Suppressor macrophage treated with lipopolysaccharide for 1 hour (primary cell): ENCODE results near the gene UGCG.
"Not testable (repeated sequence)": the region's sequence is repeated elsewhere in the genome, so short reads cannot be mapped to it uniquely, and the experiment has no call there.

Source experiments
- DNase-seq, 3 donors: peaks; one replicate each; pipeline ENCODE4 v3.0.0-alpha.2; 2020 to 2022

Gene UGCG

GRCh38 chr9:111891910-111892499 is 4.6 kb upstream of the UGCG start:
- peak in 1 of 3 donors; percentile 15 for DNase-seq

DNA sequence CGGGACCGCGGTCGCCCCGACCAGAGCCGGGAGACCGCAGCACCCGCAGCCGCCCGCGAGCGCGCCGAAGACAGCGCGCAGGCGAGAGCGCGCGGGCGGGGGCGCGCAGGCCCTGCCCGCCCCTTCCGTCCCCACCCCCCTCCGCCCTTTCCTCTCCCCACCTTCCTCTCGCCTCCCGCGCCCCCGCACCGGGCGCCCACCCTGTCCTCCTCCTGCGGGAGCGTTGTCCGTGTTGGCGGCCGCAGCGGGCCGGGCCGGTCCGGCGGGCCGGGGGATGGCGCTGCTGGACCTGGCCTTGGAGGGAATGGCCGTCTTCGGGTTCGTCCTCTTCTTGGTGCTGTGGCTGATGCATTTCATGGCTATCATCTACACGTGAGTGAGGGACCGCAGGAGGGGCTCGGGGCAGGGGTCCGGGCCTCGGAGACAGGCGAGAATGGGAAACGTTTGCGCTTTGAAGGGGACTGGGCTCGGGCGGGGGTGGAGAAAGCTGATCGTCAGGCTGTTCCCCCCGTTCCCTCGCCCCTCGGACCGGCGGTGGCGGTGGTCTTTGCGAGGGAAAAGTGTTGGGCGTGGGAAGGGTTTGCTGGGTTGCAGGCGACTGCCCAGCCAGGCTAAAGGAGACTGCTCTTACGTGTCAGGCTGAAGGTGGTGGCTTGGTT is 457 bp downstream of the UGCG start:
- DNase-seq, result peak in 1 of 3 donors; percentile 22

DNA sequence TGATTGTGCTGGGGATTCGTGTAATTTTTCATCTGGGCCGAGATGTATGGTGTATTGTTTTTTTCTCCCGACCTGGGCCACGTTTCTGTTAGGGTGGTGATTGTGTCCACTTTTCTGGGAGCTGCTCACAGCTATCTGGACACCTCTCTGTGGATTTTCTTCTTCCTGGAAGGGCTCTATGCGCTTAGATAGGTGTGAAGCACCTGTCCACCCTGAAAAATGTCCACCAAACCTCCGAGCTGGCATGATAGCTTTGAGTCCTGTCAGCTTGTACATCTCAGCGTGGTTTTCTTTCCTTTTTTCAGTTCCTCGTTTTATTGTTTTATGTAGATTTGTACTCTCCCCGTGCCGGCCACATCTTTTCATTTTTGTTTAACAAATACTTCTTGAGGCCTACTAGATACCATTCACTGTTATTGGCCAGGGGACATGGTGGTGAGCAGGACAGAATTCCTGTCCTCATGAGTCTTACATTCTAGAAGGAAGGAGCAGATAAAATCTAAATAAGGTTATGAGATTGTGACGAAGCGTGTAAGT is 1.1 kb downstream of the UGCG start:
- DNase-seq, result peak; percentile 27 to 62 (median 55)

- peak in 1 of 3 donors; percentile 36 for DNase-seq
These were observed 1.9 kb downstream of the UGCG start for GRCh38 chr9:111898331-111899096.

- no peak for DNase-seq
These were observed 3.7 kb downstream of the UGCG start for GRCh38 chr9:111900151-111900857.

- DNase-seq, result no peak
These were observed 4.4 kb downstream of the UGCG start for GRCh38 chr9:111900858-111901612.

DNA sequence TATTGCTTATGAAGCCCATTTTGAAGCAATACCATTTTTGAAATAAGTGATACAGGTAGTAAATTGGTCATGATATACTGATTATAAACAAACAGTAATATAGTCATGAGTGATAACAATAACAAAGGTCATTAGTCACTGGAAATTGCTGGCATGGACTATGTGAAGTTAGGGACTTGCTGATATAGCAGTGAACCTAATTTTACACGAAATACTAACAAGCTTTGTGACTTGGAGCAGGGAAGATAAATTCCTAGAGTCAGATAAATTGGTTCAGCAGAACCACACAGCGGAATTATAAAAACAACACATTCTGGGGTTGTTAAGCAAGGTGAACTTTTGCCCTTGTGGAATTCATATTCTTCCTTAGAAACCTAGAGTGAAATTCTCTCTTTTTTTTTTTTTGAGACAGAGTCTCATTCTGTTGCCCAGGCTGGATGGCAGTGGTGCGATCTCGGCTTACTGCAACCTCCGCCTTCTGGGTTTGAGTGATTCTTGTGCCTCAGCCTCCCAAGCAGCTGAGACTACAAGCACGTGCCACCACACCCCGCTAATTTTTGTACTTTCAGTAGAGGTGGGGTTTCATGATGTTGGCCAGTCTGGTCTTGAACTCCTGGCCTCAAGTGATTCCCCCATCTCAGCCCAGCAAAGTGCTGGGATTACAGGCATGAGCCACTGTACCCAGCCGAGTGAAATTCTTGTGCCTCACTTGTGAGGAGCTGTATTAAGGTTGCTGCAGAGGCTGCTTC is 6.0 kb downstream of the UGCG start:
- DNase-seq, result no peak

GRCh38 chr9:111903535-111903934 is 6.9 kb downstream of the UGCG start:
- DNase-seq, result not testable (repeated sequence)

DNA sequence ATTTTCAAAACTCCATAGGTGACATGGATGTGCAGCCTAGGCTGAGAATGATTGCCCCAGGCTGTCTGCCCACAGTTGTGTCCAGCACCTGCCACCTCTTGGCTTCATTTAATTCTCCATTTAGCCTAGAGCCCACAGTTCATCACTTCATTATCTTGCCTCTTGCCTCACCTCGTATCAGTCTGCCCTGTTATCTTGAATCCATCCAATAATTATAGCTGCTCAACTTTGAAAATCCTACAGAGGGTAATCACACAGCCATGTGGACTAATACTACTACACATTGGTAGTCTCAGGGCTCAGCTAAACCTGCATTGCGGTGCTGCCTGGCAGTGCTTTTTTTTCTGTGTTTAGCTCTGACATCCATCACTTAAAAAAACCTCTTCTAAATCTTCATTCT is 7.4 kb downstream of the UGCG start:
- no peak for DNase-seq

DNA sequence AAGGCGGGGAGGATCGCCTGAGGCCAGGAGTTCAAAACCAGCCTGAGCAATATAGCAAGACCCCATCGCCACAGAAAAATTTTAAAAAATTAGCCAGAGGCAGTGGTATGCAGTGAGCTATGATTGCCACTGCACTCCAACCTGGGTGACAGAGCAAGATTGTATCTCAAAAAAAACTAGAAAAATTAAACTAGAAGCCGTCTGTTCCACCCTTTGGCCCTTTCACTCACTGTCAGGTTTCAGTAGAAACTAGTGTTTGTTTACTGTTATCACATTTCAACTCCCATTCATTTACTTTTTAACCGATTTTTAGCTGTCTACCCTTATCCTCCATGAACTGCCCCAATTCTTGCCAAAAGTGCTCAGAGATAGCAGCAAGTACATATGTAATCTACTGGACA is 8.3 kb downstream of the UGCG start:
- no peak for DNase-seq

- no peak for DNase-seq
These were observed 10.5 kb downstream of the UGCG start for GRCh38 chr9:111907147-111907546.

DNA sequence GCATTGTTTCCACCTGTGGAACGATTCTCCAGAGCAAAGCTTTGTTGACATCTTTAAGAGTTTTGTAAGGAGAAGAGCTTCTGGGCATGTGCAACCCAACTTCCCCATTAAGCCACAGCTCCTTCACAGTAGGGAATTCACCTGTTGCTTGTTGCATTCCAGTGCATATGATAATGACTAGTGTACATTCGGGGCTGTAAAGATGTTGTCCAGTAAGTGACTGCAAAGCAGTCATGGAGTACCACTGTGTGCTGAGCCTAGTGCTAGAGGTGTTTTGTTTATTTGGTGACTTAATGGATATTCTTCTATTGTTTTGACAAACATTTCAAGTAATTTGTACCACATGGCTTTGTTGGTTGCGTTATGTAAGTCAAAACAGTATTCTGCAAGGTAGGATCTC is 12.8 kb downstream of the UGCG start:
- peak; percentile 68 to 85 (median 78) for DNase-seq

DNA sequence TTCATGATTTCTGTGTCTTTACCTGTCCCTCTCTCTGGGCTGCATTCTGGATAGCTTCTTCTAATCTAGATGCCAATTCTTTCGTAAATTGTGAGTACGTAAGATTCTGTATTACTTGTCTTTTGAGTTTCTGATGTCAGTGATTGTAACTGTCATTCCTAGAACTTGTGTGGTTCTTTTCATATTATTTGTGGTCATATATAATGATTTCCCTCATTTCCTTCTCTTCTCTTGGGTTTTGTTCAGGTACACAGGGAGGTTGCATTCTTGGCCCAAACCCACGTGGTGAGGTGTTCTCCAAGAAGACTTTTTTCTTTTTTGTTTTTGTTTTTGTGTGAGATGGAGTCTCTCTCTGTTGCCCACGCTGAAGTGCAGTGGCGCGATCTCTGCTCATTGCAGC is 13.8 kb downstream of the UGCG start:
- no peak for DNase-seq

GRCh38 chr9:111913159-111913558 is 16.5 kb downstream of the UGCG start:
- no peak for DNase-seq

GRCh38 chr9:111914749-111915424 is 18.3 kb downstream of the UGCG start:
- no peak for DNase-seq

- no peak for DNase-seq
These were observed 18.8 kb downstream of the UGCG start for GRCh38 chr9:111915425-111915758.

GRCh38 chr9:111916234-111916645 is 19.6 kb downstream of the UGCG start:
- DNase-seq, result peak; percentile 44 to 80 (median 55)

GRCh38 chr9:111917201-111917600 is 20.6 kb downstream of the UGCG start:
- DNase-seq, result no peak

DNA sequence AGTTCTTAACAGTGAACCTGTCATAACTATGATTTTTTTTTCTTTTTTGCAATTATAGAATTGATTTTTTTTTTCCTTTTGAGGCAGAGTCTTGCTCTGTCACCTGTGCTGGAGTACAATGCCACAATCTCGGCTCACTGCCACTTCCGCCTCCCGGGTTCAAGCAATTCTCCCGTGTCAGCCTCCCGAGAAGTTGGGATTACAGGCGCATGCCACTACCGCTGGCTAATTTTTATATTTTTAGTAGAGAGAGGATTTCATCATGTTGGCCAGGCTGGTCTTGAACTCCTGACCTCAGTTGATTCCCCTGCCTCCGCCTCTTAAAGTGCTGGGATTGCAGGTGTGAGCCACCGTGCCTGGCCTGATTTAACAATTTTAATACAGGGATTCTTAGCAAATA is 21.4 kb downstream of the UGCG start:
- no peak for DNase-seq

DNA sequence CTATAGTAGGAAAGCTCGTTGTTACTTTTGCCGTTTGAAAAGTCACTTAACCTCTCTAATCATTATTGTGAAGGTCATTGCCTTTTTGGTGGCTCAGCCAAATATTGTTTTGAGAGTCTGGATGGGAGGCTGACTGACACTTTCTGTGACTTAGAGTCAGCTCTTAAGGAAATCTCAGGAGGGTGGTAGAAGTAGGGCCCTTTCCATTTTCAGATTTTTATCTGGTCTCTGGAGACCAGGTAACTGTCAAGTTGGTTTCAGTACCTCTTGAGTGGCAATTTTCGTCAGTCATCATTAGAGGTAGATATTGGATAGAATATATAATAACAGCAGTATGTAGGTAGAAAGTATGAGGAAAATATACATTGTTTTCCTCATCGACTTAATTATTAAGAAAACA is 23.3 kb downstream of the UGCG start:
- DNase-seq, result no peak

GRCh38 chr9:111920531-111920930 is 23.9 kb downstream of the UGCG start:
- DNase-seq, result no peak
